SK-N-SH treated with all-trans-retinoic acid at 6 μM for 48 hours (cell line): Measurements from ENCODE around the gene JPT2.

Experiments used
- CREB5 ChIP-seq: fragments of 250-450 bp; sonication (Bioruptor Pico); IDR thresholded peaks from 2 replicates; pipeline ENCODE4 v1.5.1; 2020; ENCODE audit warnings: low read depth, mild to moderate bottlenecking, moderate library complexity
- GLIS3 ChIP-seq: fragments of 250-450 bp; sonication (Bioruptor Pico); IDR thresholded peaks from 2 replicates; pipeline ENCODE4 v1.5.0; 2020; ENCODE audit warnings: mild to moderate bottlenecking, moderate library complexity
- ZC3H10 ChIP-seq: fragments of 250-450 bp; sonication (Bioruptor Pico); IDR thresholded peaks from 2 replicates; pipeline ENCODE4 v1.5.1; 2021; ENCODE audit warnings: mild to moderate bottlenecking, moderate library complexity
- ZFP30 ChIP-seq: fragments of 450-650 bp; formaldehyde crosslinking; IDR thresholded peaks from 2 replicates; pipeline ENCODE4 v1.5.0; 2022; ENCODE audit warnings: mild to moderate bottlenecking, moderate library complexity
- TF ChIP-seq, protein P1 (sequence below): fragments of 250-450 bp; sonication (Bioruptor Pico); IDR thresholded peaks from 2 replicates; pipeline ENCODE4 v1.8.0; 2020; ENCODE audit warnings: mild to moderate bottlenecking, moderate library complexity, borderline replicate concordance

DNA sequence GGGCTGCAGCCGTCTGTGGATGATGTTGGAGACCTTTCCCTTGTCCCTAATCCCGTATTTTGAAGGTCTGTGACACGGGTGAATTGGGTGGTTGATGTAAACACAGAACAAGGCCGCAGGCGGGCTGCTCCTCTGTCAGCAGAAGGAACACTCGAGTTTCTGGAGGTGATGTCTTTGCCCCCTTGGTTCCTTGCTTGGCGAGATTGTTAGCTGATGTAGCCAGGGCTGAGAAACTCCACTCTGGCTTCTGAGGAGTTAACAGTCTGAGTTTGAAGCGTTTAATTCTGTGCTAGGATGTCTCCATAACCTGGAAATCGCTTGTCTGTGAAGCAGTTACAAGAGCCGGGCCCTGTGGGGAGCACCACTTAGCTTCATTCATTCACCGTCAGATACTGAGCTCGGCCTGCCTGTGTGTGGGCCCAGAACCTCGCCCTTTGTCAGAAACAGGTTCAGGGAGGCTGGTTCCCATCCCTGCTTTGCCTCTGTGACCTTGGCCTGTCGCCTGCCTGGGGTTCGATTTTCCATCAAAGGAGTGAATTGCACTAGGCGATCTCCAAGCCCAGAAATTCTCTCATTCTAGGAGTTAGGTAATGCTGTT, 29.2 kb downstream of the JPT2 start:
- no peak for TF ChIP-seq ZFP30
- TF ChIP-seq, protein P1, sequence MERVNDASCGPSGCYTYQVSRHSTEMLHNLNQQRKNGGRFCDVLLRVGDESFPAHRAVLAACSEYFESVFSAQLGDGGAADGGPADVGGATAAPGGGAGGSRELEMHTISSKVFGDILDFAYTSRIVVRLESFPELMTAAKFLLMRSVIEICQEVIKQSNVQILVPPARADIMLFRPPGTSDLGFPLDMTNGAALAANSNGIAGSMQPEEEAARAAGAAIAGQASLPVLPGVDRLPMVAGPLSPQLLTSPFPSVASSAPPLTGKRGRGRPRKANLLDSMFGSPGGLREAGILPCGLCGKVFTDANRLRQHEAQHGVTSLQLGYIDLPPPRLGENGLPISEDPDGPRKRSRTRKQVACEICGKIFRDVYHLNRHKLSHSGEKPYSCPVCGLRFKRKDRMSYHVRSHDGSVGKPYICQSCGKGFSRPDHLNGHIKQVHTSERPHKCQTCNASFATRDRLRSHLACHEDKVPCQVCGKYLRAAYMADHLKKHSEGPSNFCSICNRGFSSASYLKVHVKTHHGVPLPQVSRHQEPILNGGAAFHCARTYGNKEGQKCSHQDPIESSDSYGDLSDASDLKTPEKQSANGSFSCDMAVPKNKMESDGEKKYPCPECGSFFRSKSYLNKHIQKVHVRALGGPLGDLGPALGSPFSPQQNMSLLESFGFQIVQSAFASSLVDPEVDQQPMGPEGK (CRISPR knock-in tag) = no peak
- no peak for TF ChIP-seq ZC3H10 (CRISPR knock-in tag)
- no peak for TF ChIP-seq GLIS3 (CRISPR knock-in tag)
- no peak for TF ChIP-seq CREB5 (CRISPR knock-in tag)
